DMS114 treated with DMSO at 0.1 percent for 48 hours (cell line): ENCODE measurements around the gene MTCL1.

Experiments used
- DNase-seq: peaks from one replicate; lab custom pipeline; 2025; ENCODE audit not compliant: unreplicated experiment; lab: John Stamatoyannopoulos, UW

The MTCL1 gene

DNA sequence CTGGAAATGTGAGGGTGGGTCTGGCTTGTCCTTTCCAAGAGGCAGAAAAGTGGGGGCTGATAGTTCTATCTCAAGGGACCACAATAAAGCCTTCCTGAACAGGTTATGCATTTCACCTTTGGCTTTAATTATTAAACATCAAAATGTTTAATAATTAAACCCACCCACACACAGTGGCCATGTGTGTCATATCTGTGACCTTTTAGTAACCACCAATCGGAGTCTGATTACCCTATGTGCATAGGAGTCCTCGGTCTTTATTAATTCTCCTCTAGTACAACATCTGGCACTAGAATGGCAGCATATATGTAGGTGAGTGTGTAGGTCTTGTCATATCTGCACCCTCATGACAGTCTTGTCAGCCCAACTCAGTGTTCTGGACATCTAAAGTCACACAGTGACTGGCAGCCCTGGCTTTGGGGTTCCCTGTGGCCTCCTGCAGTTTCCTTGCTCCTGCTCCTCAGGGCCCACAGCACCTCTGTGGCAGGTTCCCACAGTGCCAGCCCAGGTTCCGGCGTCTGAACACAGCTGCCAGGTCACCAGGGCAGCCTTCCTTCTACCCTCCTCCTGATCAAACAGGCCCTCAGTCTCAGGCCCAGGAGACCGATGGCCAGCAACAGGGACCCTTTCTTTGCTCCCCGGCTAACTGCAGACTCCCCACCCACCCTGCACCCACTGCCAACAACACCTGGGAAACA is 100.9 kb downstream of the MTCL1 start:
- DNase-seq, result no peak

- DNase-seq, result no peak
Observed at GRCh38 chr18:8806798-8807487, 101.6 kb downstream of the MTCL1 start.

DNA sequence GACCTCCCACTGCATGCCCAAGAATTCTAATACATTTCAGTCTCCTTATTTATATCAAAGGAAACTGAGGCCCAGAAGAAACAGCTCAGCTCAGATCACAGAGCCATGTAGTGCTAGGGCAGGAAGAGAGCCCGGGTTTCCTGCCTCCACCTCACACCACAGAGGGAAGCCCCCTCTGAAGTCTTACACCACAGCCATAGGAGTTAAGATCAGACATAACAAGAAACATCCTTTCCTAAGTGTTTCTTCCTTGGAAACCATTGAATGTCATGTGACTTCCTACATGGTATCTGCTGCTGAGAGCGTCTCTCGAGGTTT is 102.1 kb downstream of the MTCL1 start:
- no peak for DNase-seq

- DNase-seq, result no peak
Observed at GRCh38 chr18:8808001-8808400, 102.6 kb downstream of the MTCL1 start.

DNA sequence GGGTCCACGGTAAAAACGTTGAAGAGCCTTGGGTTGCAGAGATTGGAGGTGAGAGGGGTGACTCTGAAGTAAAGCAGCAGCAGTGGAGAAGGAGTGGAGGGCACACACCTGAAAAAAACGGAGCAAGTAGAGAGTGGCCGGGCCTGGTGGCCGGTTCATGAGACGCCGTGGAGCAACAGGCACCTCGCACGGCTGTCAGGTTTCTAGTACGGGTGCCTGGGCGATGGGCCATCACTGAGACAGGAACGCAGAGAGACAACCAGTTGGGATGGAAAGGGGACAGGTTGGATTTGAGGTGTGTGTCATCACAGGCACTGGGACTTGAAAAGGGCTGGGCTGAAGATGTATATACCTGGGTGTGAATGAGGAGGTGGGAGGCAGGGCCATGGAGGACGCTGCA is 104.2 kb downstream of the MTCL1 start:
- DNase-seq, result no peak

GRCh38 chr18:8810157-8810556 is 104.8 kb downstream of the MTCL1 start:
- DNase-seq, result no peak

GRCh38 chr18:8811115-8811514 is 105.8 kb downstream of the MTCL1 start:
- no peak for DNase-seq

GRCh38 chr18:8812631-8813030 is 107.3 kb downstream of the MTCL1 start:
- no peak for DNase-seq

DNA sequence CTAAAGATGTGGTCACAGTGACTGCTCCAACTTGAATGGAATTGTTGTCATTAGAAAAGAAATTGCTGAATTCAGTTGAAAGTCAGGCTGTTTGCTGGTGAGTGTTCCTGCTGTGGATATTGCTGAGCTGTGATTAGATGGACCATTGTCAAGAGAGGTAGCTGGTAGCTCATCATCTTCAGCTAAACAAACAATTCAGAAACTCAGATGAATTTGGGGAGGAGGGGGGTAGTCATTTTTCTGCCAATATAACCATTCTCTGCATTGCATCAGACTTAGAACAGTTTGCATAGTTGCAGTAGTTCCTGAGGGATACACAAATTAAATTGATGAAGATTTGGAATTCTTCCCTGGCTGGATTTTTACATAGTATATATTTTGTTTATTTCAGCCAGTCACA is 108.3 kb downstream of the MTCL1 start:
- DNase-seq, result no peak

DNA sequence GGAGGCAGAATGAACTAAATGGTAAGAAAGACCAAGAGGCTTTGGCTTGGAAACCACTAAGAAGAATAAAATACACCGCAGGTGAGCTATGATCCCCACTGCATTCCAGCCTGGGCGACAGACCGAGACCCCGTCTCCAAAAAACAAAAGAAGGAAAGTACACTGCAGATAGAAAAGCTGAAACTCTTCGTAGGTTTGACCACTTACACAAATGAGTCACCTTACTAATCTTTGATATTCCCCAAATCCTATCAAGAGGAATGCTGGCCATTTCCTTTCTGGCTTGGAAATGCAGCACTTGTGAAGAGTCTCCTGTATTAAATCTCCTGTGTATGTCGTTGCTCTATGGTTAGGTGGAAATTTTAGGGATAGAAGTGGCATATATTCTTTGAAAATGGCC is 108.8 kb downstream of the MTCL1 start:
- no peak for DNase-seq

- DNase-seq, result no peak
Observed at GRCh38 chr18:8816220-8816619, 110.9 kb downstream of the MTCL1 start.

DNA sequence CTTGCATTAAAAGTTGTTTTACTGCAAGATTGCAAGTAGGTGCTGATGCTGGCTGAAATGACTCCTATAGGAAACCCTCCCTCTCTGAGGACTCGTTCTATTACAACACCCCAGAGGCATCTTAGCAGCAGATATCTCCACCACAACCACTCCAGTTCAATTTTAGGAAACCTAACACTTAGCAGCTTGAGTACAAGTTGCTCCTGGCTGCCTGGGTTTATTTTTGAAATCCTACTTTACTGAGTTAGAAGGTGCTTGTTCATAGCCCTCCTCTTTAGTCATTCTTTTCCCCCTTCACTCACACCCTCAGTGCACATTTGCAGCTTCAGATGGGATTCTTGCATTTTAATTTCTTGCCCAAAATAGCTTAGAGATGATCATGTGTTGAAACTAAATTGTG is 111.5 kb downstream of the MTCL1 start:
- DNase-seq, result no peak

GRCh38 chr18:8818982-8819381 is 113.6 kb downstream of the MTCL1 start:
- DNase-seq, result no peak

GRCh38 chr18:8820396-8821082 is 115.2 kb downstream of the MTCL1 start:
- DNase-seq, result no peak

DNA sequence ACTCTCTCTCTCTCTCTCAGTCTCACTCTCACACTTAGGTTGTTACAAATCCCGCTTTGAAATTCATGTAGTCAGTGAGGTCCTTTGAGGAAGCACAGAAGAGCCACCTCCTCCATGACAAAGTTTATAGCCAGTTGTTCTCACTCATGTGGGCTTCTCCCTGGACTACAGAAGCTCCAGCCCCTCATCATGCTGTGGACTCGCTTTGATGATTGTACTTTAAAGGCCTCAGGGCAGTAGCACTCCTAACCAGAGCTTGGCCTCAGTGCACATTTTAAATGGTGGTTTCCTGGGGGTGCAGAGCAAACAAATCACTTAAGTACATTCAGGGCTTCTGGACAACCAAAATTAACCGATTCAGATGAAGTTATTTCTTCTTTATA is 115.7 kb downstream of the MTCL1 start:
- DNase-seq, result no peak

DNA sequence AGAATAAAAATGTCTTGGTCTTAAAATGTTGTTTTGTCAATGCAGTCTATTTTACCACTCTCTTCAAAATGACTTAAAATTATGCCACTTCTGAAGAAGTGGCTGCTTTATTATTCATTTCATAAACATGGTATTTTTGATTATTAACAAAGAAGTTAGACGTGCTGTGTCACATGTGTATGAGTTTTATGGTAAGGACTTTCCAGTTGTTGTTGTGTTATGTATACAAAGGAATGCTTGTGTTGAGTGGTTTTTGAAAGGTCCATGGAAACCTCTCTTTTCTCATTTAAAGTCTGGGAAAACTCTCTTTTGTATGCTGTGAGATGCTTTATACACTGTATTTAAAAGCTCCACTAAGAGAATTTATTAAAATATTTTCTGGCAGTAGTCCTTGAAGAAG is 116.2 kb downstream of the MTCL1 start:
- no peak for DNase-seq

DNA sequence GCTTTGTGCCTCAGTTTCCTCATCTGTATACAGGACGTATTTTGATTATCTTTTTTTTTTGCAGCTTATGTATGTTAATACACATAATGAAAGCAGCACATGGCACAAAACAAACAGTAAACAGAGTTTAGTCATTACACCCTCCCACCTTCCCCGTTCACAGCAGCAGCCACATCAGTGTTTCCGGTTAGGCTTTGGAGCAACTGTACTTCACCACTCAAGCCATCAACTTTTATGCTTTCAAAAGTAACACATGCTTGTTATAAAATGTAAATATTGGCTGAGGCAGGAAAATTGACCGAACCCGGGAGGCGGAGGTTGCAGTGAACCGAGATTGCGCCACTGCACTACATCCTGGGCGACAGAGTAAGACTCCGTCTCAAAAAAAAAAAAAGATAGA is 117.3 kb downstream of the MTCL1 start:
- no peak for DNase-seq

DNA sequence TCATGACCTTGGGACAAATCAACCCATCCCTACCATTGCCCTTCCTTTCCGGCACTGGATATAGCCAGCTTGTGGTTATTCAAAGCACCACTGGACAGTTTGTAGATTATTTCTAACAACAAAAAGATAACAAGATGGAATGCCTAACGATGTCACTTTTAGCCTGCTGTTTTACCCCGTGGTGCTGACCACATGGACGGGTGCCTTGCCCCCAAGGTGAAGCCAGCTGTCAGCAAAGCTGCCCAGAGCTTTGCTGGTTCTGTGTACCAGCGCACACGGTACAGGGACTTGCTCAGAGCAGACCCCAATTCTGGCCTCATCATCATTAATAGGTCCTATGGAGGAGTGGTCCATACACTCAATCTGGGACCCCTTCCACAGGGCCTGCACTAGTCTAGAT is 118.2 kb downstream of the MTCL1 start:
- no peak for DNase-seq

DNA sequence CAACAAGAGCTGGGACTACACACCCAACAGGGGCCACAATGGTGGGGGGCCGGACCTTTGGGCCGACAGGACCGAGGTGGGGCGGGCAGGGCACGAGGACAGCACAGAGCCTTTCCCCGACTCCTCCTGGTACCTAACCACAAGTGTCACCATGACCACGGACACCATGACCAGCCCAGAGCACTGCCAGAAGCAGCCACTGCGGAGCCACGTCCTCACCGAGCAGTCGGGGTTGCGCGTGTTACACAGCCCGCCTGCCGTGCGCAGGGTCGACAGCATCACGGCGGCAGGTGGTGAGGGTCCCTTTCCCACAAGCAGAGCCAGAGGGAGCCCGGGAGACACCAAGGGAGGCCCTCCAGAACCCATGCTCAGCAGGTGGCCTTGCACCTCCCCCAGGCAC is 119.5 kb downstream of the MTCL1 start:
- DNase-seq, result no peak

GRCh38 chr18:8825273-8825672 is 119.9 kb downstream of the MTCL1 start:
- DNase-seq, result no peak

DNA sequence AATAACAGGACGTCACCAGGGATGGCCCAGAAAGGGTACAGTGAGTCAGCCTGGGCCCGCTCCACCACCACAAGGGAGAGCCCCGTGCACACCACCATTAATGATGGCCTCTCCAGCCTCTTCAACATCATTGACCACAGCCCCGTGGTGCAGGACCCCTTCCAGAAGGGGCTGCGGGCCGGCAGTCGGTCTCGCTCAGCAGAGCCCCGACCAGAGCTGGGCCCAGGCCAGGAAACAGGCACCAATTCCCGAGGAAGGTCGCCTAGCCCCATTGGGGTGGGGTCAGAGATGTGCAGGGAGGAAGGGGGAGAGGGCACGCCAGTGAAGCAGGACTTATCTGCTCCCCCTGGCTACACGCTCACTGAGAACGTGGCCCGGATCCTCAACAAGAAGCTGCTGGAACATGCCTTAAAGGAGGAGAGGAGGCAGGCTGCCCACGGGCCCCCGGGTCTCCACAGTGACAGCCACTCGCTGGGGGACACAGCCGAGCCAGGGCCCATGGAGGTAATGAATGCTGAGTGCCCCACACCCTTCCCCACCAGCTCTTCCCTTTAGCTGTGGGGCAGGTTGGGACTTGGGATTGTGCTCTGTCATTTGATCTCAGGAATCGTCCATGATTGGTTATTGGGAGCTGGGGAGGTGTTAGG is 120.5 kb downstream of the MTCL1 start:
- DNase-seq, result no peak

- no peak for DNase-seq
Observed at GRCh38 chr18:8826514-8826913, 121.2 kb downstream of the MTCL1 start.
